Measurements from ENCODE around the gene MAPK10. TPM values are rescaled to one million over a fixed set of nuclear protein-coding genes. Genes with fewer than 3 reads are reported as not detected.

Gene MAPK10
- total RNA-seq, 6 experiments from 2014 or later, result 0.74 to 1.9 (median 1.6) TPM

DNA sequence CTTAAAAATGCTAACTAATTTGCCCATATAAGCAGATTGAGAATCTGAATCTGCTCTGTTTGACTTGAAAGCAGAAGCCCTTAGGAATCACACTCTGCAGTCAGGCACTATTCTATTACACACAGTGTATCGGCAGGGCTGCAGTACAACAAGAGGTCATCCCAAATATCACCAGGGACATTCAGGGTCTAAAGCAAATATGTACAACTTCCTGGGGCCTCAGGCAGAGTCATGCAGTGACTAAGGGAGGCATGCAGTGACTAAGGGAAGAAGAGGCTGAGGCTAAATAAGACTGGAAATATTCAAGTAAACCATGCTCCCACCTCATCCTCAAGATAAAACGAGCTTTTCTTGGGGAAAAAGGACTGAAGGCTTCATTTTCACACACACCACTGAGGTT is 20.9 kb downstream of the MAPK10 start:
- no peak overlapping the region for H3K4me3 ChIP-seq
- TF ChIP-seq POLR2A (IDR thresholded peaks at IDR 0.05), result no peak
- TF ChIP-seq, protein P1, sequence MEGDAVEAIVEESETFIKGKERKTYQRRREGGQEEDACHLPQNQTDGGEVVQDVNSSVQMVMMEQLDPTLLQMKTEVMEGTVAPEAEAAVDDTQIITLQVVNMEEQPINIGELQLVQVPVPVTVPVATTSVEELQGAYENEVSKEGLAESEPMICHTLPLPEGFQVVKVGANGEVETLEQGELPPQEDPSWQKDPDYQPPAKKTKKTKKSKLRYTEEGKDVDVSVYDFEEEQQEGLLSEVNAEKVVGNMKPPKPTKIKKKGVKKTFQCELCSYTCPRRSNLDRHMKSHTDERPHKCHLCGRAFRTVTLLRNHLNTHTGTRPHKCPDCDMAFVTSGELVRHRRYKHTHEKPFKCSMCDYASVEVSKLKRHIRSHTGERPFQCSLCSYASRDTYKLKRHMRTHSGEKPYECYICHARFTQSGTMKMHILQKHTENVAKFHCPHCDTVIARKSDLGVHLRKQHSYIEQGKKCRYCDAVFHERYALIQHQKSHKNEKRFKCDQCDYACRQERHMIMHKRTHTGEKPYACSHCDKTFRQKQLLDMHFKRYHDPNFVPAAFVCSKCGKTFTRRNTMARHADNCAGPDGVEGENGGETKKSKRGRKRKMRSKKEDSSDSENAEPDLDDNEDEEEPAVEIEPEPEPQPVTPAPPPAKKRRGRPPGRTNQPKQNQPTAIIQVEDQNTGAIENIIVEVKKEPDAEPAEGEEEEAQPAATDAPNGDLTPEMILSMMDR (IDR thresholded peaks at IDR 0.05), result no peak
- no peaks in the 10 kb centered on the region for H3K9me3 ChIP-seq
- peak; percentile 31 to 43 (median 34) for ATAC-seq
- no peaks in the 10 kb centered on the region for H3K27me3 ChIP-seq
- DNase-seq, result no peak
- H3K27ac ChIP-seq, result no peak overlapping the region
- no peaks in the 10 kb centered on the region for H3K4me1 ChIP-seq
- no peaks in the 10 kb centered on the region for H3K36me3 ChIP-seq
- WGBS (ENCODE audit: insufficient coverage, low coverage, low lambda C conversion rate, missing lambda C conversion rate), result 37% methylated on average over 2 of the region's 2 CpGs
- intact Hi-C loops (cut with DNase I), result no loop called here

GRCh38 chr4:86338521-86338920 is 21.3 kb downstream of the MAPK10 start:
- intact Hi-C loops (cut with DNase I), result no loop called here
- Histone ChIP-seq H3K4me1 (no peaks in the 10 kb centered on the region), H3K27ac (no peak overlapping the region), H3K9me3 (no peaks in the 10 kb centered on the region), H3K4me3 (no peak overlapping the region), H3K36me3 (no peaks in the 10 kb centered on the region), H3K27me3 (no peaks in the 10 kb centered on the region)
- no peak for DNase-seq
- 49% methylated on average over 3 of the region's 3 CpGs for WGBS (ENCODE audit: insufficient coverage, low coverage, low lambda C conversion rate, missing lambda C conversion rate)
- no peak for ATAC-seq
- TF ChIP-seq POLR2A (IDR thresholded peaks at IDR 0.05), result no peak
- TF ChIP-seq, protein P1 (IDR thresholded peaks at IDR 0.05), result no peak

DNA sequence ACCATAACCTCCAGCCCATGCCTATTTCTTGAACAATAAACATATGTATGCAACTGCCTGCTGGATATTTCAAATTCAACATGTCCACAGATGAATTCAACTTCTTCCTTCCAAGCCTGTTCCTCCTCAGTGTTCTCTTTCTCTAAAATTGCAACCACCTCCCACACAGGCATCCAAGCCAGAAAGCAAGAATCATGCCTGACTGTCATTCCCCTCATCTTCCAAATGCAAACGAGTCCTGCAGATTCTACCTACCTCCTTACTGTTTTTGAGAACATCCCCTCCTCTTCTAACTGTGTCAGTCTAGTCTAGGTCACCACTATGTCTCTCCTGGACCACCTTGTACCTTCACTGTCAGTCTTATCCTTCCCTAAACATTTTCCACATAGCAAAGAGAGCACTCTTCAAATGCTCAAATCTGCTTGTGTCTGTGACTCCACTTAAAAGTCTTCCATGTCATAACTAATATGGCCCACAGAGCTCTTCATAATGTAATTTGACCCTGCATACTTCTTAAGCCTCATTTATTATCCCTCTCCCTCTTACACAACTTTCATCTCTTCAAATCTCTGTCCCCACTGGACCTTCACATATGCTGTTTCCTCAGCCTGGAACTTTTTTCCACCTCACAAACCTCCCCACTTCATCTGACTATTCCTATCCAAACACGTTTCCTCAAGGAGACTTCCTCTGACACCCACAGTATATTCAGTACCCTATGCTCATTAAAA is 25.7 kb downstream of the MAPK10 start:
- H3K4me1 ChIP-seq, result no peaks in the 10 kb centered on the region
- no peak overlapping the region for H3K27ac ChIP-seq
- WGBS (ENCODE audit: insufficient coverage, low coverage, low lambda C conversion rate, missing lambda C conversion rate), result 32% methylated on average over 2 of the region's 2 CpGs
- H3K27me3 ChIP-seq, result no peaks in the 10 kb centered on the region
- no peak for DNase-seq
- H3K9me3 ChIP-seq, result no peaks in the 10 kb centered on the region
- ATAC-seq, result no peak
- intact Hi-C loops (cut with DNase I), result no loop called here
- H3K4me3 ChIP-seq, result no peak overlapping the region
- TF ChIP-seq, protein P1 (IDR thresholded peaks at IDR 0.05), result no peak
- TF ChIP-seq POLR2A (IDR thresholded peaks at IDR 0.05), result no peak
- H3K36me3 ChIP-seq, result no peaks in the 10 kb centered on the region

DNA sequence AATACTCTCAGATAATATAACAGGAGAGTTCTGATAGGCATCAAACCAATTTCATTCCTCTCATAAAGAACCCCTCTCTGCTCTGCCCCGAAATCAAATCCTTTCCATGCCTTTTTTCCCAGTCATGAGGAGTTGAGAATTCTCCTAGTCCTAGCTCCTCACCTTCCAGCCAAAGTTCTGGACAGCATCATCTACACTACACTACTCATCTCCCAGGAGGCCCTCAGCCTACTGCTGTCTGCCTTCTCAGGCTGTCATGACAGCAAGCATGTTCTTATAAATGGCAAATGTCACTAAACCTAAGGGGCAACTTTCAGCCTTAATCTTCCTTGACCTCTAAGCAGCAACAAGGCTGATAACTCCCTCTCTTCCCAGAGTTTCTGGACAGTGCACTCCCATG is 26.6 kb downstream of the MAPK10 start:
- no peak overlapping the region for H3K4me3 ChIP-seq
- no peaks in the 10 kb centered on the region for H3K36me3 ChIP-seq
- no peak overlapping the region for H3K27ac ChIP-seq
- H3K9me3 ChIP-seq, result no peaks in the 10 kb centered on the region
- H3K4me1 ChIP-seq, result no peaks in the 10 kb centered on the region
- no peaks in the 10 kb centered on the region for H3K27me3 ChIP-seq
- WGBS (ENCODE audit: insufficient coverage, low coverage, low lambda C conversion rate, missing lambda C conversion rate), result 0% methylated on average over 1 of the region's 1 CpG
- TF ChIP-seq POLR2A (IDR thresholded peaks at IDR 0.05), result no peak
- TF ChIP-seq, protein P1 (IDR thresholded peaks at IDR 0.05), result no peak
- intact Hi-C loops (cut with DNase I), result no loop called here
- ATAC-seq (no peak), DNase-seq (no peak)
